H1 (cell line): ENCODE measurements around the gene UBB. TPM values are rescaled to one million over a fixed set of nuclear protein-coding genes. Genes with fewer than 3 reads are reported as not detected.

ENCODE experiments used
- CTCF ChIA-PET: fragments of 300-600 bp; sonication (Branson Sonifier 250); formaldehyde crosslinking; loops from one replicate; lab custom pipeline; 2021; ENCODE audit not compliant: partially characterized antibody; lab: Charles Lee
- POLR2A ChIA-PET: fragments of 300-600 bp; sonication (Branson Sonifier 250); formaldehyde crosslinking; loops from one replicate; lab custom pipeline; 2021; ENCODE audit warnings: inconsistent platforms; ENCODE audit not compliant: partially characterized antibody; lab: Charles Lee
- DNase-seq, 2 experiments: peaks; one replicate each; pipeline versions ENCODE4 v3.0.0 to v3.0.0-alpha.2; 2010 to 2022; ENCODE audit warnings: low spot score in 2 of 2, low read depth in 1 of 2, mixed read lengths in 1 of 2
- FAIRE-seq: peaks from 2 replicates; lab custom pipeline; 2011; peaks lifted over from hg19 to GRCh38; lab: Jason Lieb, UNC
- H2AFZ ChIP-seq: 2 replicates; pipeline ENCODE4 v1.8.1; 2012; ENCODE audit warnings: low read length, inconsistent platforms
- H2AK5ac ChIP-seq: 2 replicates; pipeline ENCODE4 v1.6.1; 2013; ENCODE audit warnings: low read depth, low read length
- H2BK120ac ChIP-seq: replicated peaks from 2 replicates; pipeline ENCODE3; 2013; ENCODE audit warnings: low read depth, low read length, inconsistent platforms
- H2BK12ac ChIP-seq: 2 replicates; pipeline ENCODE4 v1.6.1; 2013; ENCODE audit warnings: low read depth, low read length
- H2BK15ac ChIP-seq: 2 replicates; pipeline ENCODE4 v1.6.1; 2013; ENCODE audit warnings: low read length
- H2BK20ac ChIP-seq: 2 replicates; pipeline ENCODE4 v1.6.1; 2013; ENCODE audit warnings: low read length
- H2BK5ac ChIP-seq: 2 replicates; pipeline ENCODE4 v1.6.1; 2013; ENCODE audit warnings: low read depth, low read length
- H3K14ac ChIP-seq: 2 replicates; pipeline ENCODE4 v1.6.1; 2013; ENCODE audit warnings: inconsistent platforms; ENCODE audit not compliant: insufficient read length
- H3K18ac ChIP-seq: 2 replicates; pipeline ENCODE4 v1.6.1; 2013; ENCODE audit warnings: low read length; ENCODE audit errors: extremely low read depth
- H3K23ac ChIP-seq: 2 replicates; pipeline ENCODE4 v1.6.1; 2013; ENCODE audit warnings: inconsistent platforms; ENCODE audit not compliant: insufficient read length
- H3K23me2 ChIP-seq: 2 replicates; pipeline ENCODE4 v1.6.1; 2013; ENCODE audit warnings: low read depth, low read length
- H3K27ac ChIP-seq: 2 replicates; pipeline ENCODE4 v1.6.1; 2011; ENCODE audit warnings: low read depth, low read length, inconsistent platforms
- H3K27me3 ChIP-seq, 4 experiments: replicated peaks in 1 of 4; 1 replicate in 1 of 4; 2 replicates in 3 of 4; pipeline versions ENCODE4 v1.6.1 to v1.8.1; 2011 to 2013; ENCODE audit warnings: low read length in 3 of 4, mild to moderate bottlenecking in 3 of 4, inconsistent platforms in 2 of 4, mixed read lengths in 2 of 4, moderate library complexity in 1 of 4; ENCODE audit not compliant: control insufficient read depth in 3 of 4, insufficient read depth in 3 of 4; ENCODE audit errors: extremely low read depth in 1 of 4
- H3K36me3 ChIP-seq, 4 experiments: 2 replicates each; pipeline versions ENCODE4 v1.6.1 to v1.8.1; 2011 to 2013; ENCODE audit warnings: mild to moderate bottlenecking in 4 of 4, low read length in 3 of 4, moderate library complexity in 2 of 4, control low read depth in 1 of 4, inconsistent platforms in 1 of 4; ENCODE audit not compliant: insufficient read depth in 4 of 4, control insufficient read depth in 2 of 4
- H3K4ac ChIP-seq: replicated peaks from 2 replicates; pipeline ENCODE3; 2013; ENCODE audit warnings: low read length, low read depth, mixed read lengths, inconsistent platforms; ENCODE audit not compliant: insufficient read length
- H3K4me1 ChIP-seq, 4 experiments: replicated peaks in 1 of 4; 1 replicate in 1 of 4; 2 replicates in 3 of 4; pipeline versions ENCODE4 v1.6.1 to v1.8.1; 2011 to 2013; ENCODE audit warnings: low read length in 3 of 4, inconsistent platforms in 2 of 4, mixed read lengths in 1 of 4; ENCODE audit not compliant: insufficient read depth in 4 of 4, control insufficient read depth in 3 of 4
- H3K4me2 ChIP-seq, 2 experiments: 2 replicates each; pipeline versions ENCODE4 v1.6.1 to v1.8.1; 2011 to 2013; ENCODE audit warnings: low read depth in 2 of 2, low read length in 2 of 2, control low read depth in 1 of 2, inconsistent platforms in 1 of 2, mild to moderate bottlenecking in 1 of 2; ENCODE audit not compliant: insufficient read depth in 1 of 2
- H3K4me3 ChIP-seq, 4 experiments: fragments of 200-600, 300-600 bp in 1 of 4; sonication (generic), shearing (Covaris generic), sonication (Bioruptor Twin) in 1 of 4; 2 replicates each; pipeline versions ENCODE4 v1.5.1 to v1.8.1; 2011 to 2016; ENCODE audit warnings: low read length in 4 of 4, low read depth in 3 of 4, control low read depth in 2 of 4, inconsistent platforms in 2 of 4, mild to moderate bottlenecking in 2 of 4, mixed read lengths in 1 of 4, moderate library complexity in 1 of 4; ENCODE audit not compliant: insufficient read depth in 2 of 4; ENCODE audit errors: extremely low read depth in 1 of 4
- H3K56ac ChIP-seq: replicated peaks from 2 replicates; pipeline ENCODE3; 2013; ENCODE audit warnings: low read depth, mild to moderate bottlenecking, mixed read lengths, low read length, inconsistent platforms; ENCODE audit not compliant: insufficient read length
- H3K79me1 ChIP-seq: 2 replicates; pipeline ENCODE4 v1.6.1; 2013; ENCODE audit warnings: low read depth, low read length, control low read depth
- H3K79me2 ChIP-seq, 2 experiments: 2 replicates each; pipeline versions ENCODE4 v1.6.1 to v1.8.1; 2012 to 2013; ENCODE audit warnings: low read length in 2 of 2, mild to moderate bottlenecking in 2 of 2, inconsistent platforms in 1 of 2; ENCODE audit not compliant: insufficient read depth in 2 of 2, control insufficient read depth in 1 of 2
- H3K9ac ChIP-seq, 4 experiments: replicated peaks in 1 of 4; 1 replicate in 1 of 4; 2 replicates in 3 of 4; pipeline versions ENCODE4 v1.6.1 to v1.8.1; 2011 to 2013; ENCODE audit warnings: low read depth in 3 of 4, low read length in 3 of 4, control low read depth in 2 of 4, mild to moderate bottlenecking in 2 of 4, moderate library complexity in 2 of 4, inconsistent platforms in 1 of 4; ENCODE audit errors: extremely low read depth in 1 of 4
- H3K9me3 ChIP-seq, 2 experiments: 2 replicates each; pipeline versions ENCODE4 v1.6.1 to v1.8.1; 2012 to 2013; ENCODE audit warnings: mild to moderate bottlenecking in 2 of 2, moderate library complexity in 2 of 2, control low read depth in 1 of 2, inconsistent platforms in 1 of 2, low read depth in 1 of 2, low read length in 1 of 2, mixed read lengths in 1 of 2; ENCODE audit not compliant: insufficient read depth in 2 of 2
- H4K20me1 ChIP-seq, 2 experiments: replicated peaks in 1 of 2; 2 replicates each; pipeline versions ENCODE3 to v1.8.1; 2011 to 2013; ENCODE audit warnings: inconsistent platforms in 2 of 2, low read length in 2 of 2, mild to moderate bottlenecking in 1 of 2; ENCODE audit not compliant: insufficient read depth in 2 of 2, control insufficient read depth in 1 of 2
- H4K5ac ChIP-seq: 2 replicates; pipeline ENCODE4 v1.6.1; 2013; ENCODE audit warnings: low read length, low read depth, mixed read lengths, inconsistent platforms; ENCODE audit not compliant: insufficient read length
- H4K8ac ChIP-seq: 2 replicates; pipeline ENCODE4 v1.8.0; 2013; ENCODE audit warnings: mild to moderate bottlenecking, moderate library complexity, low read length, inconsistent platforms; ENCODE audit not compliant: insufficient read depth; ENCODE audit errors: extremely low read depth
- H4K91ac ChIP-seq: replicated peaks from 2 replicates; pipeline ENCODE3; 2013; ENCODE audit warnings: low read length, mixed read lengths, inconsistent platforms; ENCODE audit not compliant: insufficient read length
- HDAC2 ChIP-seq, 2 experiments: fragments of 300-600 bp in 1 of 2; sonication (generic) in 1 of 2; IDR thresholded peaks; 2 replicates each; pipeline ENCODE4 v1.6.1; 2011 to 2012; ENCODE audit warnings: low read depth in 2 of 2, low read length in 2 of 2, mild to moderate bottlenecking in 2 of 2, moderate library complexity in 2 of 2, borderline replicate concordance in 1 of 2, inconsistent platforms in 1 of 2
- MAFK ChIP-seq: IDR thresholded peaks from 2 replicates; pipeline ENCODE4 v1.6.1; 2012; ENCODE audit warnings: low read depth, mild to moderate bottlenecking, improper control_type of control experiment, low read length
- SP2 ChIP-seq: IDR thresholded peaks from 2 replicates; pipeline ENCODE4 v1.6.1; 2012; ENCODE audit warnings: mild to moderate bottlenecking, low read length, inconsistent platforms
- WGBS, 2 experiments: shearing (Covaris generic) in 1 of 2; methylation state at CpG; one replicate each; pipeline versions ENCODE4 v1.1.6 to v1.1.7; 2013 to 2015; ENCODE audit warnings: low lambda C conversion rate in 2 of 2, mixed read lengths in 2 of 2, inconsistent platforms in 1 of 2, low coverage in 1 of 2, missing lambda C conversion rate in 1 of 2; ENCODE audit not compliant: insufficient replicate concordance in 2 of 2, insufficient coverage in 1 of 2, insufficient read length in 1 of 2; ENCODE audit errors: extremely low coverage in 1 of 2, missing lambda C conversion rate in 1 of 2; 5-methylcytosine and 5-hydroxymethylcytosine counted together
- polyA plus RNA-seq, 7 experiments: library from polyadenylated mRNA; depleted of rRNA in 3 of 7; stranded (reverse) in 5 of 7; unstranded in 2 of 7; fragments of >200 nt in 5 of 7; fragments of 200-250 nt in 2 of 7; gene quantifications; 1 replicate in 5 of 7; 2 replicates in 1 of 7; 4 replicates in 1 of 7; pipeline versions ENCODE4 v1.2.1 to v1.2.3, GENCODE V29; 2011 to 2013; ENCODE audit warnings: missing spikeins in 2 of 7, mixed read lengths in 2 of 7
- total RNA-seq: library from RNA; stranded (reverse); fragmentation: NEBNext Ultra II Directional; extraction: Animal tissue kit (Norgen Biotek cat#: 25700); gene quantifications from 2 replicates; pipeline ENCODE4 v1.2.1, GENCODE V29; 2021
- TF ChIP-seq, protein P1 (sequence below): IDR thresholded peaks from 2 replicates; pipeline ENCODE4 v1.6.1; 2011; ENCODE audit warnings: low read depth, mild to moderate bottlenecking, low read length; ENCODE audit not compliant: insufficient read depth
- TF ChIP-seq, protein P2 (sequence below): IDR thresholded peaks from 2 replicates; pipeline ENCODE4 v1.6.1; 2011; ENCODE audit warnings: low read length, improper control_type of control experiment
- TF ChIP-seq, protein P3 (sequence below): IDR thresholded peaks from 2 replicates; pipeline ENCODE4 v1.6.1; 2012; ENCODE audit warnings: inconsistent platforms

UBB gene
- total and polyA plus RNA-seq, 2 of the 8 experiments (the other 6 are each of a cell fraction or from before 2014, with no cell fraction given), result 1,597 to 1,605 TPM

DNA sequence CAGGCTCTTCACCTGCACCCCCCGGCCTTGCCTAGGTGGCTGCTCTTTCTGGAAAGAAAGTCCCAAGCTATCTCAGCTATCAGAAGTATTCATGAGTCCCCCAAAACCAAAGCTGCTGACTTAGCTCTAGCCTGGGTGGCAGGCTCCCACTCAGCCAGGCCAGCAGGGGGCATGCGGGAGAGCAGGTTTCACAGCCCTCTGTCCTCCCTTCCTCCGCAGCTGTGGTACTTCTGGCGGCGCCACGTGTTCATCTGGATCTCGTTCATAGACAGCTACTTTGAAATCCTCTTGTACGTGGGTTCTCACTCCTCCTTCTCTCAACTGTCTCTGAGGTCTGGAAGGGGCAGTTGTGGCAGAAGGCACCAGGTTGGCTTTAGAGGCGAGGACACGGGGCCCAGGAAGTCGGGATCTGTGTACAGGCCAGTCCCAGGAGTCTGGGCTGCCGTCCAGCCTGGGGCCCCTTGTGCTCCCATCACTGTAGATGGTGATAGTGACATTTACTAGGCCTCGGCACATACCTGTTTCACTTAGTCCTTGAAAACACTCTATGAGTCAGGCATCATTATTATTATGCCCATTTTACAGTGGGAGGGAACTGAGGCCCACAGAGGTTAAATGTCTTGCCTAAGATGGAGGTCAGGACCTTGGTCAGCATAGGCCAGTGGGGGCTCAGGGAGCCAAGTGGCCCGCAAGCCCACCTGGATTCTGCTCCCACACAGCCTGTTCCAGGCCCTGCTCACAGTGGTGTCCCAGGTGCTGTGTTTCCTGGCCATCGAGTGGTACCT is 47.4 kb downstream of the UBB start:
- Histone ChIP-seq H2AK5ac (no peak overlapping the region; the same call in 1 of the 2 replicates), H4K20me1 (no peaks in the 10 kb centered on the region), H3K9me3 (no peaks in the 10 kb centered on the region), H4K8ac (peak overlapping the region; percentile 28), H3K9ac (no peak overlapping the region), H3K56ac (no peak overlapping the region), H3K36me3 (no peaks in the 10 kb centered on the region), H3K27me3 (no peaks in the 10 kb centered on the region; a peak in 1 of 7 replicates), H3K23ac (no peak overlapping the region), H2AFZ (peak overlapping the region; percentile 94), H3K4me2 (no peak overlapping the region), H3K4me1 (no peaks in the 10 kb centered on the region), H4K91ac (peak overlapping the region; percentile 22), H2BK12ac (peak overlapping the region; percentile 93; the same call in 1 of the 2 replicates), H3K4me3 (no peak overlapping the region), H3K18ac (peak overlapping the region; percentile 48; the same call in 1 of the 2 replicates), H3K27ac (no peak overlapping the region), H3K14ac (no peak overlapping the region), H2BK15ac (peak overlapping the region; percentile 73; the same call in 1 of the 2 replicates), H3K79me2 (no peaks in the 10 kb centered on the region), H4K5ac (no peak overlapping the region), H2BK120ac (no peak overlapping the region), H3K23me2 (no peaks in the 10 kb centered on the region), H2BK5ac (peak overlapping the region; percentile 75; the same call in 1 of the 2 replicates), H2BK20ac (no peak overlapping the region; the same call in 1 of the 2 replicates), H3K4ac (no peak overlapping the region), H3K79me1 (no peaks in the 10 kb centered on the region)
- no peak for FAIRE-seq
- ChIA-PET CTCF (interaction anchor here (0.6 to 4.6 kb wide), 17 partner anchors 9 to 161 kb away, joined by 3 to 53 read pairs (median 6); partner anchors contain the start of gene TRPV2), POLR2A (interaction anchor here (0.6 to 6.0 kb wide), 7 partner anchors 11 to 131 kb away, joined by 3 to 75 read pairs (median 5); no protein-coding TSS in a partner anchor)
- 80% methylated on average over 15 of the region's 15 CpGs; no CpG with 5 or more reads in 1 of the 2 experiments for WGBS, 2 experiments
- DNase-seq, result peak in 1 of 2 experiments; percentile 44
- TF ChIP-seq SP2, result no peak
- TF ChIP-seq, protein P1, sequence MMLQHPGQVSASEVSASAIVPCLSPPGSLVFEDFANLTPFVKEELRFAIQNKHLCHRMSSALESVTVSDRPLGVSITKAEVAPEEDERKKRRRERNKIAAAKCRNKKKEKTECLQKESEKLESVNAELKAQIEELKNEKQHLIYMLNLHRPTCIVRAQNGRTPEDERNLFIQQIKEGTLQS, result 0 out of 2 replicates have a peak, but pooled peaks have one; percentile 8
- TF ChIP-seq MAFK, result peak; percentile 56; the same call in 1 of the 2 replicates
- TF ChIP-seq, protein P2, sequence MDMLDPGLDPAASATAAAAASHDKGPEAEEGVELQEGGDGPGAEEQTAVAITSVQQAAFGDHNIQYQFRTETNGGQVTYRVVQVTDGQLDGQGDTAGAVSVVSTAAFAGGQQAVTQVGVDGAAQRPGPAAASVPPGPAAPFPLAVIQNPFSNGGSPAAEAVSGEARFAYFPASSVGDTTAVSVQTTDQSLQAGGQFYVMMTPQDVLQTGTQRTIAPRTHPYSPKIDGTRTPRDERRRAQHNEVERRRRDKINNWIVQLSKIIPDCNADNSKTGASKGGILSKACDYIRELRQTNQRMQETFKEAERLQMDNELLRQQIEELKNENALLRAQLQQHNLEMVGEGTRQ, result peak; percentile 44; the same call in 1 of the 2 replicates
- 0 out of 4 replicates have a peak, but pooled peaks of 1 of the 2 experiments have one; percentile 2 for TF ChIP-seq HDAC2 (IDR thresholded peaks at IDR 0.05; ENCODE audit: borderline replicate concordance in 1 of 2, low read depth in 2 of 2, low read length in 2 of 2)
- TF ChIP-seq, protein P3, sequence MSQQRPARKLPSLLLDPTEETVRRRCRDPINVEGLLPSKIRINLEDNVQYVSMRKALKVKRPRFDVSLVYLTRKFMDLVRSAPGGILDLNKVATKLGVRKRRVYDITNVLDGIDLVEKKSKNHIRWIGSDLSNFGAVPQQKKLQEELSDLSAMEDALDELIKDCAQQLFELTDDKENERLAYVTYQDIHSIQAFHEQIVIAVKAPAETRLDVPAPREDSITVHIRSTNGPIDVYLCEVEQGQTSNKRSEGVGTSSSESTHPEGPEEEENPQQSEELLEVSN, result peak; percentile 64; the same call in 1 of the 2 replicates
